Heart left ventricle (tissue), 16 donors: ENCODE data around the gene PTK7. TPM values are rescaled to one million over a fixed set of nuclear protein-coding genes. Genes with fewer than 3 reads are reported as not detected.

ENCODE experiments used
- ATAC-seq, 4 donors: fragments of 200-7000 bp; cut with Tn5 transposase; one replicate each; pipeline ENCODE4 v1.9.1; 2020 to 2022; ENCODE audit warnings: moderate library complexity in 4 of 4, mild to moderate bottlenecking in 3 of 4, moderate number of reproducible peaks in 1 of 4
- DNase-seq, 5 donors: peaks; one replicate each; pipeline ENCODE4 v3.0.0-alpha.2; 2020
- H3K27ac ChIP-seq, 12 donors: fragments of 200-600 bp; sonication (generic) in 4 of 12; one replicate each; pipeline versions ENCODE4 v1.5.0 to v1.8.0; 2016 to 2022; ENCODE audit warnings: mild to moderate bottlenecking in 2 of 12
- H3K27me3 ChIP-seq, 9 donors: fragments of 200-600 bp; sonication (generic) in 2 of 9; one replicate each; pipeline versions ENCODE4 v1.5.1 to v1.8.0; 2016 to 2022; ENCODE audit warnings: mild to moderate bottlenecking in 3 of 9
- H3K36me3 ChIP-seq, 9 donors: fragments of 200-600 bp; sonication (generic) in 2 of 9; one replicate each; pipeline versions ENCODE4 v1.5.0 to v1.8.0; 2018 to 2022; ENCODE audit warnings: mild to moderate bottlenecking in 2 of 9
- H3K4me1 ChIP-seq, 12 donors: fragments of 200-600 bp; sonication (generic) in 4 of 12; one replicate each; pipeline versions ENCODE4 v1.5.0 to v1.8.0; 2016 to 2022; ENCODE audit warnings: mild to moderate bottlenecking in 3 of 12
- H3K4me3 ChIP-seq, 12 donors: fragments of 200-600 bp; sonication (generic) in 4 of 12; one replicate each; pipeline versions ENCODE4 v1.5.0 to v1.8.0; 2017 to 2022; ENCODE audit warnings: mild to moderate bottlenecking in 9 of 12, moderate library complexity in 4 of 12
- H3K9me3 ChIP-seq, 12 donors: fragments of 200-600 bp; sonication (generic) in 4 of 12; one replicate each; pipeline versions ENCODE4 v1.5.0 to v1.8.0; 2016 to 2022; ENCODE audit warnings: mild to moderate bottlenecking in 1 of 12
- POLR2A ChIP-seq, 2 donors: fragments of 450-650 bp; IDR thresholded peaks; one replicate each; pipeline ENCODE4 v1.6.1; 2017; ENCODE audit warnings: antibody characterized with exemption in 2 of 2, mild to moderate bottlenecking in 2 of 2, moderate library complexity in 2 of 2
- WGBS, 4 donors: extraction: QIAGEN DNeasy Blood & Tissue Kit in 2 of 4; methylation state at CpG; one replicate each; pipeline versions ENCODE4 v1.1.5 to v1.1.7; 2013 to 2018; 5-methylcytosine and 5-hydroxymethylcytosine counted together
- intact Hi-C, 10 donors: fragments of 100-400 bp; cut with DNase I; formaldehyde crosslinking; loops; one replicate each; pipeline versions ENCODE4 v1.11.1 to v1.14.2; 2022
- polyA plus RNA-seq, 2 donors: library from polyadenylated mRNA; stranded (reverse); fragments of 200-250 nt; gene quantifications; one replicate each; pipeline ENCODE4 v1.2.3, GENCODE V29; 2013
- total RNA-seq, 9 donors: library from RNA; depleted of rRNA in 2 of 9; stranded (reverse); fragments of >200 nt in 2 of 9; fragmentation: NEBNext Ultra II Directional in 3 of 9; extraction: Animal tissue kit (Norgen Biotek cat#: 25700) in 3 of 9; gene quantifications; one replicate each; pipeline versions ENCODE4 v1.1.0 to v1.2.4, GENCODE V29; 2016 to 2023
- TF ChIP-seq, protein P1 (sequence below), 12 donors: fragments of 200-600 bp; sonication (generic) in 4 of 12; IDR thresholded peaks; one replicate each; pipeline versions ENCODE4 v1.5.0 to v1.8.0; 2018 to 2022; ENCODE audit warnings: antibody characterized with exemption in 12 of 12, mild to moderate bottlenecking in 5 of 12
- donor health status: ischemic (EF 13 %, LVEDD 7.1; RV severe dilation, severe dysfunction).
- donor health status: healthy with polysubstance abuse.
- donor health status: DM: no; HTN: yes; CAD: no.
- donor health status: DM: no; HTN: no; CAD: no.
- donor health status: ischemic (EF 25% LVEDD 6.9; RV normal size, moderate dysfunction).
- donor health status: ischemic (EF 25% LVEDD 5.7; RV mildly dilated, moderate dysfunction).
- donor health status: healthy.
- donor health status: DM: yes; HTN: yes; CAD: no.
- donor health status: ischemic (EF 35%, LVEDD 5.7; RV mildly dilated, moderate dysfunction).
- donor health status: nonischemic (EF 11% LVEDD 7.7; RV severe dilation, severe dysfunction).
- donor health status: DM: yes; HTN: yes; CAD: no.
- donor health status: PGD.
- donor health status: ischemic (EF 29% LVEDD 5.4; RV normal size, mild dysfunction).
- donor health status: nonischemic (EF 23%, LVEDD 6.1; RV moderate dilation, normal function).

Gene PTK7
- total and polyA plus RNA-seq, 11 donors, result 1.4 to 10.4 (median 1.9) TPM

DNA sequence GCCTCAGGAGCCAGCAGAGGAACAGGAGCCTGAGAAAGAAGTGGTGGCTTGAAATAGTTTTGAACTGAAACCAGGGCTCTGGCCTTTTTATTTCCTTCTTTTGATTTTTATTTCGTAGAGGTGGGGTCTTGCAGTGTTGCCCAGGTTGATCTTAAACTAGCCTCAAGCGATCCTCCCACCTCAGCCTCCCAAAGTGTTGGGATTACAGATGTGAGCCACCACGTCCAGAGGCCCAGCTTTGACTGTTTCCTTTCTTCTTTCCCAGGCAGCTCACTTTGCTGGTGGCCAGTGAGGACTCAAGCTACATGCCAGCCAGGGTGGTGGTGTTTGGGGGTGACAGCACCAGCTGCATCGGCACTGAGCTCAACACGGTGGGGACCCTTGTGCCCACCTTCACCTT is 126.3 kb downstream of the PTK7 start:
- DNase-seq (peak in 1 of 5 donors; percentile 4), ATAC-seq (no peak)
- H3K4me3 ChIP-seq, result no peak overlapping the region
- H3K27ac ChIP-seq, result no peak overlapping the region
- H3K4me1 ChIP-seq, result no peaks in the 10 kb centered on the region
- intact Hi-C loops, result no loop called here
- peaks cover 0 to 79% (median 60%) of the 10 kb centered on the region in 9 donors for H3K36me3 ChIP-seq
- TF ChIP-seq, protein P1, sequence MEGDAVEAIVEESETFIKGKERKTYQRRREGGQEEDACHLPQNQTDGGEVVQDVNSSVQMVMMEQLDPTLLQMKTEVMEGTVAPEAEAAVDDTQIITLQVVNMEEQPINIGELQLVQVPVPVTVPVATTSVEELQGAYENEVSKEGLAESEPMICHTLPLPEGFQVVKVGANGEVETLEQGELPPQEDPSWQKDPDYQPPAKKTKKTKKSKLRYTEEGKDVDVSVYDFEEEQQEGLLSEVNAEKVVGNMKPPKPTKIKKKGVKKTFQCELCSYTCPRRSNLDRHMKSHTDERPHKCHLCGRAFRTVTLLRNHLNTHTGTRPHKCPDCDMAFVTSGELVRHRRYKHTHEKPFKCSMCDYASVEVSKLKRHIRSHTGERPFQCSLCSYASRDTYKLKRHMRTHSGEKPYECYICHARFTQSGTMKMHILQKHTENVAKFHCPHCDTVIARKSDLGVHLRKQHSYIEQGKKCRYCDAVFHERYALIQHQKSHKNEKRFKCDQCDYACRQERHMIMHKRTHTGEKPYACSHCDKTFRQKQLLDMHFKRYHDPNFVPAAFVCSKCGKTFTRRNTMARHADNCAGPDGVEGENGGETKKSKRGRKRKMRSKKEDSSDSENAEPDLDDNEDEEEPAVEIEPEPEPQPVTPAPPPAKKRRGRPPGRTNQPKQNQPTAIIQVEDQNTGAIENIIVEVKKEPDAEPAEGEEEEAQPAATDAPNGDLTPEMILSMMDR (IDR thresholded peaks at IDR 0.05), result no peak
- no peak for TF ChIP-seq POLR2A (IDR thresholded peaks at IDR 0.05)
- no peaks in the 10 kb centered on the region for H3K9me3 ChIP-seq
- H3K27me3 ChIP-seq, result no peaks in the 10 kb centered on the region
- WGBS, 4 donors, result 87 to 94% (median 89%) methylated on average over 5 of the region's 5 CpGs

DNA sequence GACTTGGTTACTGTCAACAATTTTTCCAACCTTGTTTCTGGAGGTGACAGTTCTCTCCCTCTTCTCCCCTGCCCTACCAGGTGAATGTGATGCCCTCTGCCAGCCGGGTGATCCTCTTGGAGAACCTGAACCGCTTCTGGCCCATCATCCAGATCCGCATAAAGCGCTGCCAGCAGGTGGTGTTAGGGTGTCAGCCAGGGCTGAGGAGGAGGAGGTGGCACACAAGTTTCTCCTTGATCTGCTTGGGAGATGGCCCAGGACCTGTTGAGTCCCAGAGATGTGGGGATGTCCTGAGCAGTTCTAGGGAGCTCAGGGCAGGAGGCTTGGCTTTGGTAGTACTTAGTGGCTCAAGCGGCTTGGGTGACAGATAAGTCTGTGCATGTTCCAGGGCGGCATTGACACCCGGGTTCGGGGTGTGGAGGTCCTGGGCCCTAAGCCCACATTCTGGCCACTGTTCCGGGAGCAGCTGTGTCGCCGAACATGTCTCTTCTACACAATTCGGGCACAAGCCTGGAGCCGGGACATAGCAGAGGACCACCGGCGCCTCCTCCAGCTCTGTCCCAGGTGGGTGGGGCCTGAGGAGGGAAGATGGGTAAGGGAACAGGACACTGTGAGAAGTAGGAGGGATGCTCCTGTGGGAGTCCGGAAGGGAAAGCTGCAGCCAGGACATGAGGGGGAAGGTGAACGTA is 127.1 kb downstream of the PTK7 start:
- no peaks in the 10 kb centered on the region for H3K4me1 ChIP-seq
- no peaks in the 10 kb centered on the region for H3K9me3 ChIP-seq
- no peak overlapping the region for H3K27ac ChIP-seq
- DNase-seq, result no peak
- no peak for ATAC-seq
- 88 to 92% (median 91%) methylated on average over 14 to 17 of the region's 17 CpGs for WGBS, 4 donors
- H3K36me3 ChIP-seq, result peaks cover 0 to 71% (median 52%) of the 10 kb centered on the region in 9 donors
- H3K27me3 ChIP-seq, result no peaks in the 10 kb centered on the region
- intact Hi-C loops, result no loop called here
- TF ChIP-seq, protein P1 (IDR thresholded peaks at IDR 0.05), result no peak
- no peak for TF ChIP-seq POLR2A (IDR thresholded peaks at IDR 0.05)
- H3K4me3 ChIP-seq, result no peak overlapping the region

DNA sequence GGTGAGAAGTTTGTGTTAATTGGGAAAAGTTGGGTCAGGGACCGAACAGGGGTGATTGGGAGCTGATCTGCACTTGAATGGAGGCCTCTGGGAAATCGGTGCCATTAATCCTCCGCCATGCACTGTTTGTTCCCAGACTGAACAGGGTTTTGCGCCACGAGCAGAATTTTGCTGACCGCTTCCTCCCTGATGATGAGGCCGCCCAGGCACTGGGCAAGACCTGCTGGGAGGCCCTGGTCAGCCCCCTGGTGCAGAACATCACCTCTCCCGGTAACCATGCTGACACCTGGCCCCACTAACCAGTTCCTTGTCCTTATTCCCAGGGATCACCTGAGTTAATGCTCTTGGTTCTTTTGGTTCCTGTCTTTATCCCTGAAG is 127.6 kb downstream of the PTK7 start:
- H3K9me3 ChIP-seq, result no peaks in the 10 kb centered on the region
- no peak overlapping the region for H3K4me3 ChIP-seq
- no peak for DNase-seq
- intact Hi-C loops, result no loop called here
- H3K36me3 ChIP-seq, result peaks cover 0 to 66% (median 47%) of the 10 kb centered on the region in 9 donors
- no peak for TF ChIP-seq POLR2A (IDR thresholded peaks at IDR 0.05)
- TF ChIP-seq, protein P1 (IDR thresholded peaks at IDR 0.05), result no peak
- no peaks in the 10 kb centered on the region for H3K27me3 ChIP-seq
- H3K27ac ChIP-seq, result no peak overlapping the region
- no peak for ATAC-seq
- WGBS, 4 donors, result 88 to 95% (median 94%) methylated on average over 8 of the region's 8 CpGs
- H3K4me1 ChIP-seq, result no peaks in the 10 kb centered on the region

DNA sequence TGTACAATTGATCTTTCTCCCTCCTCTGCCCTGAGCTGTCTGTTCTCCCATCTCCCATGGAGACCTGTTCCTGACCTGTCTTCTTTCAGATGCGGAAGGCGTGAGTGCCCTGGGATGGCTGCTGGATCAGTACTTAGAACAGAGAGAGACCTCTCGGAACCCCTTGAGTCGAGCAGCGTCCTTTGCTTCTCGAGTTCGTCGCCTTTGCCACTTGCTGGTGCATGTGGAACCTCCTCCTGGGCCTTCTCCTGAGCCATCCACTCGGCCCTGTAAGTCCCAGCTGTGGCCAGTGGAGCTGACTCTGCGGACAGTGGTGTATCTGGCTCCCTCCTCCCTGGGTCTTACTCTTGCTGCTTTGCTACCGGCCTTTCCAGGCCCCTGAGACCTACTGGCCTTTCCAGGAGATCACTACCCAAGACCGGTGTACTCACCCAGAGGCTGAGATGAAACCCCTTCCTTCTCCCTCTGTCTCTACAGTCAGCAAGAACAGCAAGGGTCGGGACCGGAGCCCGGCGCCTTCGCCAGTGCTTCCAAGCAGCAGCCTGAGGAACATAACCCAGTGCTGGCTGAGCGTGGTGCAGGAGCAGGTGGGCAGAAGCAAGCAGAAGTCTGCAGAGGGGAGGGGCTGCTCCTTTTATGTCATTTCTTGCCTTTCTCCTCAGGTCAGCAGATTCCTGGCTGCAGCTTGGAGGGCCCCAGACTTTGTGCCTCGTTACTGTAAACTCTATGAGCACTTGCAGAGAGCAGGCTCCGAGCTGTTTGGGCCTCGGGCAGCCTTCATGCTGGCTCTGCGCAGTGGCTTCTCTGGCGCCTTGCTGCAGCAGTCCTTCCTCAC is 128.4 kb downstream of the PTK7 start:
- intact Hi-C loops, result no loop called here
- Histone ChIP-seq H3K4me1 (no peaks in the 10 kb centered on the region), H3K27me3 (no peaks in the 10 kb centered on the region), H3K9me3 (no peaks in the 10 kb centered on the region), H3K27ac (no peak overlapping the region), H3K36me3 (peaks cover 0 to 62% (median 40%) of the 10 kb centered on the region in 9 donors), H3K4me3 (no peak overlapping the region)
- ATAC-seq (no peak), DNase-seq (no peak)
- no peak for TF ChIP-seq POLR2A (IDR thresholded peaks at IDR 0.05)
- TF ChIP-seq, protein P1 (IDR thresholded peaks at IDR 0.05), result no peak
- WGBS, 4 donors, result 94 to 97% (median 96%) methylated on average over 23 of the region's 23 CpGs
